Lung (tissue), 12 donors: ENCODE data around the gene PPP6R3. TPM values are rescaled to one million over a fixed set of nuclear protein-coding genes. Genes with fewer than 3 reads are reported as not detected.

Experiments used
- ATAC-seq: fragments of 200-7000 bp; cut with Tn5 transposase; one replicate; pipeline ENCODE4 v1.9.1; 2020; ENCODE audit warnings: moderate number of reproducible peaks; ENCODE audit not compliant: insufficient read depth, low FRiP score
- DNase-seq, 3 donors: peaks; one replicate each; pipeline ENCODE4 v3.0.0-alpha.2; 2013 to 2017
- H3K27ac ChIP-seq, 2 donors: one replicate each; pipeline ENCODE4 v1.5.1; 2013; ENCODE audit warnings: mild to moderate bottlenecking in 2 of 2, moderate library complexity in 2 of 2, control low read depth in 1 of 2, inconsistent platforms in 1 of 2, low read depth in 1 of 2, low read length in 1 of 2
- H3K27me3 ChIP-seq, 3 donors: one replicate each; pipeline ENCODE4 v1.5.1; 2013; ENCODE audit warnings: low read length in 2 of 3; ENCODE audit not compliant: control insufficient read depth in 3 of 3, insufficient read depth in 3 of 3
- H3K36me3 ChIP-seq, 4 donors: one replicate each; pipeline ENCODE4 v1.5.1; 2013; ENCODE audit warnings: low read length in 4 of 4, mild to moderate bottlenecking in 1 of 4, moderate library complexity in 1 of 4; ENCODE audit not compliant: control insufficient read depth in 4 of 4, insufficient read depth in 4 of 4
- H3K4me1 ChIP-seq, 5 donors: one replicate each; pipeline ENCODE4 v1.5.1; 2013; ENCODE audit warnings: low read length in 5 of 5, mild to moderate bottlenecking in 2 of 5, moderate library complexity in 1 of 5; ENCODE audit not compliant: control insufficient read depth in 5 of 5, insufficient read depth in 5 of 5
- H3K4me3 ChIP-seq: one replicate; pipeline ENCODE4 v1.5.1; 2013; ENCODE audit warnings: mild to moderate bottlenecking, control low read depth, moderate library complexity
- H3K9ac ChIP-seq, 2 donors: one replicate each; pipeline ENCODE4 v1.5.1; 2013; ENCODE audit warnings: low read length in 2 of 2, control low read depth in 1 of 2; ENCODE audit not compliant: insufficient read depth in 1 of 2
- H3K9me3 ChIP-seq, 4 donors: one replicate each; pipeline ENCODE4 v1.5.1; 2013; ENCODE audit warnings: low read length in 3 of 4, mild to moderate bottlenecking in 1 of 4, moderate library complexity in 1 of 4; ENCODE audit not compliant: control insufficient read depth in 4 of 4, insufficient read depth in 3 of 4
- CTCF ChIP-seq: IDR thresholded peaks from 2 replicates; pipeline ENCODE4 v1.5.1; 2012; ENCODE audit warnings: mild to moderate bottlenecking; ENCODE audit errors: control extremely low read depth, extremely low read depth
- WGBS, 2 donors: extraction: QIAGEN DNeasy Blood & Tissue Kit; methylation state at CpG; one replicate each; pipeline ENCODE4 v1.1.7; 2013; 5-methylcytosine and 5-hydroxymethylcytosine counted together
- polyA plus RNA-seq, 2 donors: library from polyadenylated mRNA; stranded (reverse); fragments of 200-250 nt; gene quantifications; one replicate each; pipeline ENCODE4 v1.2.1, GENCODE V29; 2013
- total RNA-seq, 2 donors: library from RNA; depleted of rRNA in 1 of 2; stranded (reverse); fragments of >200 nt in 1 of 2; gene quantifications; one replicate each; pipeline ENCODE4 v1.2.1, GENCODE V29; 2014 to 2021
- donor health status: control.
- donor health status: control.
- donor health status: Bipolar disorder and iron deficiency.
- donor health status: healthy.
- donor health status: DM: yes; HTN: yes; CAD: no.

The PPP6R3 gene
- total and polyA plus RNA-seq, 4 donors, result 28.5 to 217 (median 60.7) TPM

DNA sequence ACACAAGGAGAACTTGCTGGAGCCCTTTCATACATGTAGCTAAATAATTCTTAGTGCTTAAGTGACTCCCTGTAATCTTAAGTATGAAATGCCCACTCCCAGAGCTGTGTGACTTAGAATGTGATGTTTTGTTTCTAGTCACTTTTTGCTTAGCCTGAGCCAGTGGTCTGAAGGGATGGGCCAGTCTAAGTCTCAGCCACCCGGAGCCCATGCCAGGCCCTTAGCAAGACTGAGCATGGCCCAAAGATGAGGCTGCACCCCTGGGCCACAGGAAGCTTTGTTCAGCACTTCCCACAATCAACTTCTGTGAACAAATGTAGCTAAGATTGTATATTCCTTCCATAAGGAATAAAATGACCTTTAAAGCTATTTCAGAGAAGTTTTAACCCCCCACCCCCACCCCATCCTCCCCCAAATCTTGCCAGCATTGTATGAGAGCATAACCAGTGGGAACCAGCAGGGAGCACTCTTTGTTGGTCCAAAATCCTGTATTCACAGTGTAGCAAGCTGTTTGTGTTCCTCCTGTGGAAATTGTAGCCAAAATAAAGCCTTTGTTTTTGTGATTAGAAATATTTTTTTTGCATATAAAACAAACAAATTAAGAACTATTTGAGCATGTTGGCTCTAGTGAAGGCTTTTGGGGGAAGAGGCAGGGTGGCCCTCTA is 150.0 kb downstream of the PPP6R3 start:
- TF ChIP-seq CTCF, result no peak
- ATAC-seq, result no peak
- peaks cover 46 to 63% (median 49%) of the 10 kb centered on the region in 4 donors for H3K36me3 ChIP-seq

GRCh38 chr11:68615657-68616056 is 155.1 kb downstream of the PPP6R3 start:
- H3K4me1 ChIP-seq, result no peaks in the 10 kb centered on the region
- WGBS, 2 donors, result 91% methylated on average over 6 of the region's 6 CpGs
- ATAC-seq (peak; percentile 34), DNase-seq (no peak)
- peaks cover 27 to 29% (median 29%) of the 10 kb centered on the region in 4 donors for H3K36me3 ChIP-seq
- H3K27ac ChIP-seq, result no peak overlapping the region
- H3K9me3 ChIP-seq, result no peaks in the 10 kb centered on the region
- TF ChIP-seq CTCF, result no peak
- no peaks in the 10 kb centered on the region for H3K27me3 ChIP-seq
- H3K4me3 ChIP-seq, result no peak overlapping the region
- H3K9ac ChIP-seq, result no peak overlapping the region

More for the DNA sequence above, 150.0 kb downstream of the PPP6R3 start:
- no peaks in the 10 kb centered on the region for H3K4me1 ChIP-seq
- H3K9ac ChIP-seq, result no peak overlapping the region
- H3K9me3 ChIP-seq, result no peaks in the 10 kb centered on the region
- H3K27ac ChIP-seq, result no peak overlapping the region
- WGBS, 2 donors, result 74 to 78% methylated on average over 1 of the region's 1 CpG
- H3K27me3 ChIP-seq, result no peaks in the 10 kb centered on the region
- H3K4me3 ChIP-seq, result no peak overlapping the region
- peak in 2 of 3 donors; percentile 45 to 50 for DNase-seq

DNA sequence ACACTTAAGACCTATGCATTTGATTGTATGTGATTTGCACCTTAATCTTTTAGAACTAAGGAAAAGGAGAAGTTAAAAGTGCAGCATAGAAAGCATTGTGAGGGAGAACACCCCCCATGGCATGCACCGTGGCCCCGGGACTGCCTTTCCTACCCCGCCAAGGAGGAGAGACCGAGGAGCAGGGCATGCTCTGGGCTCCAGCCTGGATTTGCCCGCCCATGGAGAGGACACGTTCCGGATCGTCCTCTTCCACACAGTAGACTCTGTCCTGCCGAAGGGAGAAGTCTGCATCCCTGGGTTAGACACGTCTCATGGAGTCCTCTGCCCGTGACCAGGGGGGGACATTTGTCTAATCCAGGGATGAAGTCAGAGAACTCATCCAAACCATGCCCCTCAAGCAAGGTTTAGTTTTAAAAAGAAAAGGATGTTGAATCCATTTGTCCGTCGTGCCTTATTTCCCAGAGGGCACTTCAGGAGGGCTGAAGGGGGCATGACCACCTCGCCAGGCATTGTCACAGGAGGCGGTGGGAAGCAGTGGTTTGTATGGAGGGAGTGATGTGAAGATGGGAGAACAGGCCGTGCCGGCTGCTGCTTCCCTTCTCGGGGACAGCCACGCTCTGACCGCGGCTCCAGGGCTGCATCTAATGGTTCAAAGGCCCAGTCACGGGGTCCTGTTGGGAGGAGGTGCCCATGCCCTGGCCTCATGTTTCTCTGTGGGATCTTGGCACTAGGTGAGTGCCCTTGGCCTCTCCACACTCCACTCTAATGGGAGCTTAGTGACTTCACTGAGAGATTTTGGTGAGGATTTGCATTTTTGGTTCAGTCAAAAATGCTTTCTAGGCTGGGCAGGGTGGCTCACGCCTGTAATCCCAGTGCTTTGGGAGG is 157.6 kb downstream of the PPP6R3 start:
- no peak for ATAC-seq
- TF ChIP-seq CTCF, result no peak
- DNase-seq, result no peak
- Histone ChIP-seq H3K9ac (no peak overlapping the region), H3K27ac (no peak overlapping the region), H3K4me1 (no peaks in the 10 kb centered on the region), H3K4me3 (no peak overlapping the region), H3K36me3 (peaks cover 9 to 16% (median 12%) of the 10 kb centered on the region in 4 donors), H3K9me3 (no peaks in the 10 kb centered on the region), H3K27me3 (no peaks in the 10 kb centered on the region)
- WGBS, 2 donors, result 88 to 91% methylated on average over 23 of the region's 23 CpGs
